ENCODE data around the gene CTAG1B.

CTAG1B gene

GRCh38 chrX:154658957-154659356, 39.9 kb upstream of the CTAG1B start:
- H3K4me3 ChIP-seq (replicated peaks; ENCODE audit: insufficient read depth, low read length) = no peak overlapping the region
- TF ChIP-seq GABPA (IDR thresholded peaks at IDR 0.05; ENCODE audit: low read depth) (no peak), SPI1 (IDR thresholded peaks at IDR 0.05; ENCODE audit: borderline replicate concordance, low read depth) (no peak), POLR2AphosphoS5 (IDR thresholded peaks at IDR 0.05; ENCODE audit: low read depth) (no peak), CTCF (IDR thresholded peaks at IDR 0.05; ENCODE audit: insufficient read depth, low read length) (no peak), REST (IDR thresholded peaks at IDR 0.05; ENCODE audit: insufficient replicate concordance, low read depth) (no peak)
- DNase-seq (ENCODE audit: low read depth in 1 of 2, low spot score in 1 of 2) = no peak
- no peaks in the 10 kb centered on the region for H3K27me3 ChIP-seq (ENCODE audit: insufficient read depth, poor library complexity, severe bottlenecking)
- no peak overlapping the region for H3K27ac ChIP-seq (replicated peaks)

GRCh38 chrX:154658187-154658586, 39.1 kb upstream of the CTAG1B start:
- DNase-seq (ENCODE audit: low read depth in 1 of 2, low spot score in 1 of 2) = no peak
- H3K27me3 ChIP-seq (ENCODE audit: insufficient read depth, poor library complexity, severe bottlenecking) = no peaks in the 10 kb centered on the region
- no peak overlapping the region for H3K4me3 ChIP-seq (replicated peaks; ENCODE audit: insufficient read depth, low read length)
- TF ChIP-seq GABPA (IDR thresholded peaks at IDR 0.05; ENCODE audit: low read depth) (no peak), REST (IDR thresholded peaks at IDR 0.05; ENCODE audit: insufficient replicate concordance, low read depth) (no peak), SPI1 (IDR thresholded peaks at IDR 0.05; ENCODE audit: borderline replicate concordance, low read depth) (no peak), CTCF (IDR thresholded peaks at IDR 0.05; ENCODE audit: insufficient read depth, low read length) (no peak), POLR2AphosphoS5 (IDR thresholded peaks at IDR 0.05; ENCODE audit: low read depth) (no peak)
- no peak overlapping the region for H3K27ac ChIP-seq (replicated peaks)

DNA sequence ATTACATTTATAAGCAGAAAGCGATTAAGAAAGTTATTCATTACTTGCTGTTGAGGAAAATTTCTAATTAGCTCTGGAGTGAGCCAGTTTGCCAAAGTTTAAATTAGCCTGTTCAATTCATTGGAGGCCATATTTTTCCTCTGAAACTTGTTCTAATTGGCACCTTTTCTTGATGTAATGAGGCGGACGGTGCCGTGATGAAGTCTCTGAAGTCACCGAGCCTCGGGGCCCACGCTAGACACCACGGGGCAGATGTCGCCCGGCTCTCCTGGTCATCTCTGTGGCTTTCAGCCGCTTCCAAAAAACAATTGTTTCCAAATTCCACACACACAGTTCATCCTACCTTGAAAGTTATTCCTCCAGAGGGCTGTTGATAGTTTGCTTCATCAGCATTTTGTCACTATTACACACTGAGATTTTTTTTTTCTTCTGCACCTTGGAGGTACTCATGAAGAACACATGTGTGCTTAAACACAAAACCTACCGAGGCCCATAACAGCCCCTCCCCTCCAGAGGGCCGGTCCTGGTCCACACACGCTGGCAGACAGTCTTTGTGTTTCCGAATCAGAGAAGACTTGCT, 38.2 kb upstream of the CTAG1B start:
- no peak for DNase-seq (ENCODE audit: low read depth in 1 of 2, low spot score in 1 of 2)
- no peak overlapping the region for H3K4me3 ChIP-seq (replicated peaks; ENCODE audit: insufficient read depth, low read length)
- H3K27ac ChIP-seq (replicated peaks) = no peak overlapping the region
- H3K27me3 ChIP-seq (ENCODE audit: insufficient read depth, poor library complexity, severe bottlenecking) = no peaks in the 10 kb centered on the region
- TF ChIP-seq POLR2AphosphoS5 (IDR thresholded peaks at IDR 0.05; ENCODE audit: low read depth) = no peak
- TF ChIP-seq CTCF (IDR thresholded peaks at IDR 0.05; ENCODE audit: insufficient read depth, low read length) = no peak
- TF ChIP-seq SPI1 (IDR thresholded peaks at IDR 0.05; ENCODE audit: borderline replicate concordance, low read depth) = no peak
- no peak for TF ChIP-seq GABPA (IDR thresholded peaks at IDR 0.05; ENCODE audit: low read depth)
- TF ChIP-seq REST (IDR thresholded peaks at IDR 0.05; ENCODE audit: insufficient replicate concordance, low read depth) = no peak
